ENCODE data around the gene KEAP1.
"Not testable (repeated sequence)": the region's sequence is repeated elsewhere in the genome, so short reads cannot be mapped to it uniquely, and the experiment has no call there.

Gene KEAP1
- long read RNA-seq, transcript KEAP1-202 (6 exons, 2,648 nt), result major isoform, 277 of 495 reads
- long read RNA-seq, transcript KEAP1-201 (6 exons, 2,955 nt), result minor isoform, 138 of 495 reads
- long read RNA-seq, partial matches to known transcripts, result 59 of 495 reads
- long read RNA-seq, other reads (novel, unspliced or antisense), result 21 of 495 reads

DNA sequence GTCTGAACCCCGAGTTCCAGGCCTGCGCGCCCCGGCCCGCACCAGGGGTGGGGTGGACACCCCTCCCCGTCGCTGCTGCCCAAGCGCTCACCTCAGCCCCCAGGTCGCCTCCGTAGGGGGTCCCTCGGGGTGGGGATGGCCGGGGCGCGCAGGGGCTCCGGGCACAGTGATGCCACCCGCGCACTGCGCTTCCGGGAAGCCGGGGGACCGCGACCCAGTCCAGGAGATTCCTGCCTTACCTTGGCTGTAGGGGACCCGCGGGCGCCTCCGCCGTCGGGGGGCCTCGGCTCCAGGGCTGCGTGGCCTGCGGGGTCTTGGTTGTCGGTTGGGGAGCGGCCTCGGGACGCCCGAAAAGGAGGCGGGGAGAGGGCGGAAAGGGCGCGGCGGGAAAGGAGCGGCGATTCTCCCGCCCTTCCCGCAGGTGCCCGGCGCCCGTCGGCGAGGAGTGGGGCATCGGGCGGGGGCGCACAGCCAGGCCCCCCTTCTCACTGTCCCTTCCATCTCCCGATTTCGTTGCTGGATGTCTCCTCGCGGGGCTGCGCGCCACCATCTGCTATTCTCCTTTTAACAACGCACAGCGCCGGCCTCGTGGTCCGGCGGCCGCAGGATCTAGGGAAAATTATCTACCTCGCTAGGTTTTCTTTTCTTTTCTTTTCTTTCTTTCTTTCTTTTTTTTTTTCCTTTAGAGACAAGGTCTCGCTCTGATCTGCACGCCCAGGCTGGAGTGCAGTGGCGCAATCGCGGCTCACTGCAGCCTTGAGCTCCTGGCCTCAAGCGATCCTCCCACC lies at the start of gene KEAP1:
Gene KEAP1, minus strand, starts transcription at position 355 of the 788 bp plus-strand sequence. CDS start 3,323 bp downstream, outside the sequence.
- Histone ChIP-seq H3K4me3 (replicated peaks; ENCODE audit: insufficient read depth, low read length) (peak within 1 kb of the TSS; percentile 65), H3K27me3 (ENCODE audit: insufficient read depth, poor library complexity, severe bottlenecking) (no peaks in the 10 kb centered on the region), H3K27ac (replicated peaks) (peak within 1 kb of the TSS; percentile 100)
- TF ChIP-seq POLR2AphosphoS5 (IDR thresholded peaks at IDR 0.05; ENCODE audit: low read depth) (no peak; the same call in 1 of the 2 replicates), GABPA (IDR thresholded peaks at IDR 0.05; ENCODE audit: low read depth) (no peak)
- DNase-seq (ENCODE audit: low read depth in 1 of 2, low spot score in 1 of 2), result peak; percentile 53 to 74

- Histone ChIP-seq H3K4me3 (replicated peaks; ENCODE audit: insufficient read depth, low read length) (no peak overlapping the region), H3K27ac (replicated peaks) (peak overlapping the region; percentile 50; the same call in 1 of the 2 replicates), H3K27me3 (ENCODE audit: insufficient read depth, poor library complexity, severe bottlenecking) (no peaks in the 10 kb centered on the region)
- no peak for DNase-seq (ENCODE audit: low read depth in 1 of 2, low spot score in 1 of 2)
- TF ChIP-seq GABPA (IDR thresholded peaks at IDR 0.05; ENCODE audit: low read depth) (no peak), POLR2AphosphoS5 (IDR thresholded peaks at IDR 0.05; ENCODE audit: low read depth) (no peak; the same call in 1 of the 2 replicates), REST (IDR thresholded peaks at IDR 0.05; ENCODE audit: insufficient replicate concordance, low read depth) (no peak), SPI1 (IDR thresholded peaks at IDR 0.05; ENCODE audit: borderline replicate concordance, low read depth) (no peak)
- TF ChIP-seq, protein P1, sequence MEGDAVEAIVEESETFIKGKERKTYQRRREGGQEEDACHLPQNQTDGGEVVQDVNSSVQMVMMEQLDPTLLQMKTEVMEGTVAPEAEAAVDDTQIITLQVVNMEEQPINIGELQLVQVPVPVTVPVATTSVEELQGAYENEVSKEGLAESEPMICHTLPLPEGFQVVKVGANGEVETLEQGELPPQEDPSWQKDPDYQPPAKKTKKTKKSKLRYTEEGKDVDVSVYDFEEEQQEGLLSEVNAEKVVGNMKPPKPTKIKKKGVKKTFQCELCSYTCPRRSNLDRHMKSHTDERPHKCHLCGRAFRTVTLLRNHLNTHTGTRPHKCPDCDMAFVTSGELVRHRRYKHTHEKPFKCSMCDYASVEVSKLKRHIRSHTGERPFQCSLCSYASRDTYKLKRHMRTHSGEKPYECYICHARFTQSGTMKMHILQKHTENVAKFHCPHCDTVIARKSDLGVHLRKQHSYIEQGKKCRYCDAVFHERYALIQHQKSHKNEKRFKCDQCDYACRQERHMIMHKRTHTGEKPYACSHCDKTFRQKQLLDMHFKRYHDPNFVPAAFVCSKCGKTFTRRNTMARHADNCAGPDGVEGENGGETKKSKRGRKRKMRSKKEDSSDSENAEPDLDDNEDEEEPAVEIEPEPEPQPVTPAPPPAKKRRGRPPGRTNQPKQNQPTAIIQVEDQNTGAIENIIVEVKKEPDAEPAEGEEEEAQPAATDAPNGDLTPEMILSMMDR (IDR thresholded peaks at IDR 0.05; ENCODE audit: insufficient read depth, low read length), result no peak
These were observed 49.4 kb upstream of the KEAP1 start for GRCh38 chr19:10552510-10553053.

GRCh38 chr19:10551698-10552301 lies 48.6 kb upstream of the KEAP1 start:
- H3K27ac ChIP-seq (replicated peaks), result no peak overlapping the region
- H3K4me3 ChIP-seq (replicated peaks; ENCODE audit: insufficient read depth, low read length), result no peak overlapping the region
- peak in 1 of 2 experiments; percentile 81 for DNase-seq (ENCODE audit: low read depth in 1 of 2, low spot score in 1 of 2)
- no peaks in the 10 kb centered on the region for H3K27me3 ChIP-seq (ENCODE audit: insufficient read depth, poor library complexity, severe bottlenecking)
- TF ChIP-seq GABPA (IDR thresholded peaks at IDR 0.05; ENCODE audit: low read depth) (no peak), POLR2AphosphoS5 (IDR thresholded peaks at IDR 0.05; ENCODE audit: low read depth) (0 out of 2 replicates have a peak, but pooled peaks have one; percentile 16), SPI1 (IDR thresholded peaks at IDR 0.05; ENCODE audit: borderline replicate concordance, low read depth) (no peak)
- TF ChIP-seq, protein P1 (IDR thresholded peaks at IDR 0.05; ENCODE audit: insufficient read depth, low read length), result peak; percentile 20

- not testable (repeated sequence) for DNase-seq (ENCODE audit: low read depth in 1 of 2, low spot score in 1 of 2); H3K27me3 ChIP-seq (ENCODE audit: insufficient read depth, poor library complexity, severe bottlenecking); H3K4me3 ChIP-seq (replicated peaks; ENCODE audit: insufficient read depth, low read length); H3K27ac ChIP-seq (replicated peaks)
These were observed 47.9 kb upstream of the KEAP1 start for GRCh38 chr19:10551006-10551405.

GRCh38 chr19:10550336-10550735 lies 47.2 kb upstream of the KEAP1 start:
- TF ChIP-seq, protein P1 (IDR thresholded peaks at IDR 0.05; ENCODE audit: insufficient read depth, low read length), result no peak
- TF ChIP-seq GABPA (IDR thresholded peaks at IDR 0.05; ENCODE audit: low read depth) (no peak), REST (IDR thresholded peaks at IDR 0.05; ENCODE audit: insufficient replicate concordance, low read depth) (no peak), POLR2AphosphoS5 (IDR thresholded peaks at IDR 0.05; ENCODE audit: low read depth) (no peak), SPI1 (IDR thresholded peaks at IDR 0.05; ENCODE audit: borderline replicate concordance, low read depth) (no peak)
- no peak overlapping the region for H3K4me3 ChIP-seq (replicated peaks; ENCODE audit: insufficient read depth, low read length)
- no peaks in the 10 kb centered on the region for H3K27me3 ChIP-seq (ENCODE audit: insufficient read depth, poor library complexity, severe bottlenecking)
- no peak for DNase-seq (ENCODE audit: low read depth in 1 of 2, low spot score in 1 of 2)
- no peak overlapping the region for H3K27ac ChIP-seq (replicated peaks)

Data from HL-60 (cell line).